Femur (tissue), 1 donor: ENCODE measurements around the gene CDC5L.
A peak's percentile ranks its signal among the peaks of the same experiment; 100 is the strongest.

ENCODE experiments used
- DNase-seq: peaks from one replicate; pipeline ENCODE4 v3.0.0-alpha.2; 2017

CDC5L gene

GRCh38 chr6:44477293-44477894, 89.9 kb downstream of the CDC5L start:
- no peak for DNase-seq

GRCh38 chr6:44478158-44478557, 90.7 kb downstream of the CDC5L start:
- no peak for DNase-seq

GRCh38 chr6:44478591-44479254, 91.2 kb downstream of the CDC5L start:
- DNase-seq: no peak

GRCh38 chr6:44480097-44480541, 92.6 kb downstream of the CDC5L start:
- peak; percentile 52 for DNase-seq

GRCh38 chr6:44481056-44481455, 93.5 kb downstream of the CDC5L start:
- no peak for DNase-seq

- DNase-seq: no peak
These were observed 94.3 kb downstream of the CDC5L start for GRCh38 chr6:44481760-44482159.

- no peak for DNase-seq
These were observed 98.3 kb downstream of the CDC5L start for GRCh38 chr6:44485601-44486401.

- no peak for DNase-seq
These were observed 99.5 kb downstream of the CDC5L start for GRCh38 chr6:44487002-44487401.

- no peak for DNase-seq
These were observed 100.1 kb downstream of the CDC5L start for GRCh38 chr6:44487586-44487985.

- peak; percentile 57 for DNase-seq
These were observed 102.6 kb downstream of the CDC5L start for GRCh38 chr6:44489910-44490604.

- DNase-seq: no peak
These were observed 105.6 kb downstream of the CDC5L start for GRCh38 chr6:44493132-44493531.

GRCh38 chr6:44493593-44493992, 106.1 kb downstream of the CDC5L start:
- DNase-seq: no peak

GRCh38 chr6:44494011-44494501, 106.5 kb downstream of the CDC5L start:
- no peak for DNase-seq

- no peak for DNase-seq
These were observed 107.8 kb downstream of the CDC5L start for GRCh38 chr6:44495036-44495901.

- DNase-seq: no peak
These were observed 109.3 kb downstream of the CDC5L start for GRCh38 chr6:44496665-44497369.

- no peak for DNase-seq
These were observed 110.3 kb downstream of the CDC5L start for GRCh38 chr6:44497807-44498206.

GRCh38 chr6:44498436-44498835, 110.9 kb downstream of the CDC5L start:
- DNase-seq: no peak

- DNase-seq: no peak
These were observed 112.1 kb downstream of the CDC5L start for GRCh38 chr6:44499609-44500008.
